ENCODE measurements around the gene NOL12.
"Not testable (repeated sequence)": the region's sequence is repeated elsewhere in the genome, so short reads cannot be mapped to it uniquely, and the experiment has no call there.

The NOL12 gene

GRCh38 chr22:37686002-37686982, at the start of gene NOL12:
Gene NOL12, plus strand, starts transcription at chr22:37686343. Its CDS starts 50 bp downstream, at chr22:37686393.
- DNase-seq = peak; percentile 45

- no peak for DNase-seq
Measured at GRCh38 chr22:37636949-37637273, 49.2 kb upstream of the NOL12 start.

GRCh38 chr22:37638391-37639069, 47.6 kb upstream of the NOL12 start:
- peak; percentile 34 for DNase-seq

- peak; percentile 64 for DNase-seq
Measured at GRCh38 chr22:37639070-37639760, 46.9 kb upstream of the NOL12 start, which contains the start of gene SH3BP1. Gene SH3BP1, plus strand, starts transcription at chr22:37639669. Its CDS starts 119 bp downstream, at chr22:37639788.

- DNase-seq = no peak
Measured at GRCh38 chr22:37639771-37640590, 46.2 kb upstream of the NOL12 start.

GRCh38 chr22:37640591-37641560, 45.3 kb upstream of the NOL12 start:
- no peak for DNase-seq

- no peak for DNase-seq
Measured at GRCh38 chr22:37641561-37641949, 44.6 kb upstream of the NOL12 start.

- peak; percentile 34 for DNase-seq
Measured at GRCh38 chr22:37643225-37643847, 42.8 kb upstream of the NOL12 start.

GRCh38 chr22:37647317-37647716, 38.8 kb upstream of the NOL12 start:
- no peak for DNase-seq

GRCh38 chr22:37647928-37648327, 38.2 kb upstream of the NOL12 start:
- no peak for DNase-seq

GRCh38 chr22:37650463-37651136, 35.5 kb upstream of the NOL12 start:
- DNase-seq = no peak

- DNase-seq = no peak
Measured at GRCh38 chr22:37654563-37655251, 31.4 kb upstream of the NOL12 start.

- DNase-seq = no peak
Measured at GRCh38 chr22:37655252-37655563, 30.9 kb upstream of the NOL12 start.

- DNase-seq = not testable (repeated sequence)
Measured at GRCh38 chr22:37656583-37656982, 29.6 kb upstream of the NOL12 start.

GRCh38 chr22:37657590-37658132, 28.5 kb upstream of the NOL12 start:
- no peak for DNase-seq

- peak; percentile 97 for DNase-seq
Measured at GRCh38 chr22:37658133-37659065, 27.7 kb upstream of the NOL12 start, which contains the start of gene PDXP. Gene PDXP, plus strand, starts transcription at chr22:37658723. Its CDS starts 60 bp downstream, at chr22:37658783.

GRCh38 chr22:37659066-37659896, 26.9 kb upstream of the NOL12 start:
- DNase-seq = no peak
